Activated CD4-positive, alpha-beta T cell treated with anti-CD3 and anti-CD28 coated beads for 36 hours (primary cell): ENCODE measurements around the gene SMIM5. TPM values are rescaled to one million over a fixed set of nuclear protein-coding genes. Genes with fewer than 3 reads are reported as not detected.

Source experiments
- ATAC-seq: fragments of 200-7000 bp; cut with Tn5 transposase; one replicate; pipeline ENCODE4 v1.10.0; 2021; ENCODE audit warnings: mild to moderate bottlenecking, moderate library complexity
- CTCF ChIA-PET: fragments of 350-600 bp; sonication (Branson Sonifier 250); formaldehyde crosslinking; loops from one replicate; lab custom pipeline; 2021; ENCODE audit warnings: antibody characterized with exemption; lab: Charles Lee
- POLR2A ChIA-PET: fragments of 350-600 bp; sonication (Branson Sonifier 250); formaldehyde crosslinking; loops from one replicate; lab custom pipeline; 2021; ENCODE audit warnings: antibody characterized with exemption, inconsistent platforms; lab: Charles Lee
- DNase-seq: peaks from one replicate; pipeline ENCODE4 v3.0.0-alpha.2; 2020
- H3K27ac Mint-ChIP-seq: one replicate; pipeline ENCODE4 v1.8.0; 2021; ENCODE audit warnings: mixed read lengths
- H3K27me3 Mint-ChIP-seq: one replicate; pipeline ENCODE4 v1.8.0; 2021; ENCODE audit warnings: mixed read lengths
- H3K36me3 Mint-ChIP-seq: one replicate; pipeline ENCODE4 v1.8.0; 2021; ENCODE audit warnings: low read depth, mixed read lengths
- H3K4me1 Mint-ChIP-seq: one replicate; pipeline ENCODE4 v1.8.0; 2021; ENCODE audit warnings: mixed read lengths
- H3K4me3 Mint-ChIP-seq: one replicate; pipeline ENCODE4 v1.8.0; 2021; ENCODE audit warnings: mild to moderate bottlenecking, moderate library complexity, mixed read lengths
- H3K9me3 Mint-ChIP-seq: one replicate; pipeline ENCODE4 v1.8.0; 2021; ENCODE audit warnings: low read depth, mixed read lengths
- intact Hi-C, 2 experiments: fragments of 100-400 bp; cut with DNase I in 1 of 2; cut with micrococcal nuclease in 1 of 2; formaldehyde crosslinking; loops; one replicate each; pipeline versions ENCODE4 v1.14.2 to v1.15.1; 2022 to 2024; cut with DNase I, micrococcal nuclease
- total RNA-seq, 2 experiments: library from RNA; stranded (reverse); gene quantifications; one replicate each; pipeline ENCODE4 v1.2.3, GENCODE V29; 2021

SMIM5 gene
- total RNA-seq, 2 experiments from 2014 or later = 0.12 to 0.14 TPM

- no peak overlapping the region for H3K27ac Mint-ChIP-seq
- intact Hi-C loops = no loop called here
- H3K36me3 Mint-ChIP-seq = peaks cover 19% of the 10 kb centered on the region
- ChIA-PET POLR2A (interaction anchor here (0.7 kb wide), 1 partner anchor 85 kb away, joined by 7 read pairs; no protein-coding TSS in a partner anchor), CTCF (interaction anchor here (0.6 to 2.2 kb wide), 9 partner anchors 8 to 177 kb away, joined by 3 to 13 read pairs (median 4); partner anchors contain the start of gene SMIM5)
- H3K4me3 Mint-ChIP-seq = no peak overlapping the region
- no peaks in the 10 kb centered on the region for H3K4me1 Mint-ChIP-seq
- no peaks in the 10 kb centered on the region for H3K27me3 Mint-ChIP-seq
- H3K9me3 Mint-ChIP-seq = no peaks in the 10 kb centered on the region
- DNase-seq = peak; percentile 42
- ATAC-seq = peak; percentile 75
Measured at GRCh38 chr17:75652934-75653549, 19.8 kb downstream of the SMIM5 start.

GRCh38 chr17:75654176-75654575, 20.9 kb downstream of the SMIM5 start:
- H3K27ac Mint-ChIP-seq = no peak overlapping the region
- DNase-seq (no peak), ATAC-seq (no peak)
- H3K4me1 Mint-ChIP-seq = no peaks in the 10 kb centered on the region
- H3K4me3 Mint-ChIP-seq = no peak overlapping the region
- no peaks in the 10 kb centered on the region for H3K9me3 Mint-ChIP-seq
- intact Hi-C loops = no loop called here
- CTCF ChIA-PET = interaction anchor here (0.5 to 2.2 kb wide), 11 partner anchors 13 to 107 kb away, joined by 3 to 13 read pairs (median 4); partner anchors contain the start of genes RECQL5, SAP30BP and SMIM5
- POLR2A ChIA-PET = no interaction called here
- no peaks in the 10 kb centered on the region for H3K27me3 Mint-ChIP-seq
- H3K36me3 Mint-ChIP-seq = peaks cover 19% of the 10 kb centered on the region

DNA sequence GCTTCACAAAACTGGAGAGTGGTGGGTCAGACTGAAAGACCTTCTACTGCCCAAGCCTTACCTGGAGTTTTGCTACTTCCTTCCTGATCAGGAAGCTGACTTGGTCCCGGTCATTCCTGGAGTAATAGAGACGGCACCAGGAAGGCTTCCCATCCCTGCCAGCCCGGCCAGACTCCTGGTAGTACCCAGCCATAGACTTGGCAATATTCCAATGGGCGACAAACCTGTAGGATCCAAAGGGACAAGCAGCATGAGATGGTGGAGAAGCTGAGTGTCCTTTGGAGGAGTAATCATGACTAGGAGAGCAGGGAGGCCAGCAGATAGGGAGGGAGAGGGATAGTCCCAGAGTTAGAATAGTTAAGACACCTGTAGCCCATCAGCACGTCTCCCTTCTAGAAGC, 25.0 kb downstream of the SMIM5 start:
- Mint-ChIP-seq H3K36me3 (peaks cover 14% of the 10 kb centered on the region), H3K9me3 (no peaks in the 10 kb centered on the region), H3K4me3 (no peak overlapping the region), H3K27ac (no peak overlapping the region), H3K4me1 (no peaks in the 10 kb centered on the region), H3K27me3 (no peaks in the 10 kb centered on the region)
- CTCF ChIA-PET = interaction anchor here (0.6 to 4.5 kb wide), 9 partner anchors 9 to 90 kb away, joined by 3 to 23 read pairs (median 3); partner anchors contain the start of genes RECQL5, SAP30BP and SMIM5
- POLR2A ChIA-PET = no interaction called here
- no peak for DNase-seq
- intact Hi-C loops = no loop called here
- ATAC-seq = no peak

DNA sequence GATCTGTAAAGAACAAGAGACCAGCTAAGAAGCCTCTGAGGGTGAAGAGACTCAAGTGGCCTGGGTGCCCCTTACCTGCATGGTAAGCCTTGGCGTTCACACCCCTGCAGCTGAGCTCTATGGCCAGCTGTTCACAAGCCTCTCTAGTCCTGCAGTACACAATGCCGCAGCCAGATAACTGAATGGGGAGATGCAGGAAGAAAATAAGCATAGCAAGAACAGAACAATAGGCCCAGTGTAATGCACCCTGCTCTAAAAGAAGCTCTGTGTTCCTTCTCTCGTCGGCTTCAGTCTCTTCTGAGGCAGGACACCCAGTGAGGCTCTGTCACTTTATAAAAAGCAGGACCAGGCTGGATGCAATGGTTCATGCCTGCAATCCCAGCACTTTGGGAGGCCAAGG, 28.3 kb downstream of the SMIM5 start:
- CTCF ChIA-PET = interaction anchor here (0.7 to 1.6 kb wide), 2 partner anchors 10 to 24 kb away, joined by 3 to 5 read pairs; no protein-coding TSS in a partner anchor
- intact Hi-C loops = no loop called here
- Mint-ChIP-seq H3K4me1 (peaks cover 9% of the 10 kb centered on the region), H3K27me3 (no peaks in the 10 kb centered on the region), H3K27ac (no peak overlapping the region), H3K9me3 (no peaks in the 10 kb centered on the region), H3K4me3 (no peak overlapping the region), H3K36me3 (peaks cover 14% of the 10 kb centered on the region)
- DNase-seq (no peak), ATAC-seq (no peak)
- POLR2A ChIA-PET = no interaction called here

DNA sequence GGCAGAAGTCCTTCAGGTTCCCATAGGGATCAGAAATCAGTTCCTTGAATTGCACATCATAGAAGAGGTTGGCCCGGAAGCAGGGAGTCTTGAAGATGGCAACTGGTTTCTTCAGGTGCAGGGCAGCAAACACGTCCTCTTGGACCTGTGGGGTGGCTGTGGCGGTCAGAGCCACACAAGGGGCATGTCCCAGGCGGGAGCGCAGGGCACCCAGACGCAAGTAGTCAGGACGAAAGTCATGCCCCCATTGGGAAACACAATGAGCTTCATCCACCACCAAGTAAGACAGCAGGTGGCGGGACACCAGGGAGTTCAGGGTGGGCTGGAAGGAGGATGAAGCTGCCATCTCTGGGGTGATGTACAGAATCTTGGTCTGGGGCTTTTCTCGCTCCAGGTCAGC, 29.3 kb downstream of the SMIM5 start:
- no peak for DNase-seq
- POLR2A ChIA-PET = interaction anchor here (0.7 kb wide), 1 partner anchor 15 kb away, joined by 3 read pairs; no protein-coding TSS in a partner anchor

DNA sequence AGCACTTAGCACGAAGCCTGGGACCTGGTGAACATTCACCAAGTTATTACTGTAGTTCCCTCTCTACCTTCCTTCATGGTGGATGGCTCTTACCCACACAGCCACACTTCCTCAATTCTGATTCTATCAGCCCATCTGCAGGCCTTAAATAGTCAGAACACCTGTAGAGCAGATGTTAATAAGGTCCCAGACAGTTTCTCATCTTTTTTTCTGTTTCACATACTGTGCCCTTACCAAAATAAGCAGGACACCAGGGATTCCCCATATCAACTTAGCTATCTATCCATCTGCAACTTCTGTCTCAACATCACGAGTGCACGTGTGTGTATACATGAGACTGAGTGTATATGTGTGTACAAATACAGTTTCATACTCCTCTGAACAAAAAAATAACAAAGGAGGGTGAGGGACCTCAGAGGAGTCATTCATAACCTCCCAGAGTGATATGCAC, 30.9 kb downstream of the SMIM5 start:
- DNase-seq (no peak), ATAC-seq (no peak)
- ChIA-PET POLR2A (no interaction called here), CTCF (interaction anchor here (1.0 to 5.1 kb wide), 2 partner anchors 85 to 89 kb away, joined by 3 to 55 read pairs; no protein-coding TSS in a partner anchor)
- Mint-ChIP-seq H3K9me3 (no peaks in the 10 kb centered on the region), H3K36me3 (peaks cover 17% of the 10 kb centered on the region), H3K4me3 (no peak overlapping the region), H3K27me3 (no peaks in the 10 kb centered on the region), H3K27ac (no peak overlapping the region), H3K4me1 (peaks cover 18% of the 10 kb centered on the region)
- intact Hi-C loops = no loop called here

More for the DNA sequence above, 29.3 kb downstream of the SMIM5 start:
- Mint-ChIP-seq H3K4me3 (no peak overlapping the region), H3K9me3 (no peaks in the 10 kb centered on the region), H3K27me3 (no peaks in the 10 kb centered on the region), H3K27ac (no peak overlapping the region), H3K36me3 (peaks cover 11% of the 10 kb centered on the region), H3K4me1 (peaks cover 9% of the 10 kb centered on the region)
- intact Hi-C loops = no loop called here
- no peak for ATAC-seq
- CTCF ChIA-PET = interaction anchor here (0.6 kb wide), 1 partner anchor 108 kb away, joined by 3 read pairs; no protein-coding TSS in a partner anchor

GRCh38 chr17:75665981-75666380, 32.7 kb downstream of the SMIM5 start:
- Mint-ChIP-seq H3K27me3 (no peaks in the 10 kb centered on the region), H3K4me1 (peaks cover 28% of the 10 kb centered on the region), H3K27ac (no peak overlapping the region), H3K9me3 (no peaks in the 10 kb centered on the region), H3K4me3 (no peak overlapping the region), H3K36me3 (peaks cover 26% of the 10 kb centered on the region)
- intact Hi-C loops = loop anchor here (2.0 to 5.0 kb wide), 2 partner anchors 151 to 634 kb away; partner anchors contain the start of gene CASKIN2 (in 1 of the 2)
- CTCF ChIA-PET = interaction anchor here (0.6 to 5.1 kb wide), 6 partner anchors 21 to 347 kb away, joined by 3 to 55 read pairs (median 4); no protein-coding TSS in a partner anchor
- DNase-seq (no peak), ATAC-seq (no peak)
- POLR2A ChIA-PET = interaction anchor here (0.5 to 0.9 kb wide), 2 partner anchors 110 to 240 kb away, joined by 3 read pairs; no protein-coding TSS in a partner anchor

DNA sequence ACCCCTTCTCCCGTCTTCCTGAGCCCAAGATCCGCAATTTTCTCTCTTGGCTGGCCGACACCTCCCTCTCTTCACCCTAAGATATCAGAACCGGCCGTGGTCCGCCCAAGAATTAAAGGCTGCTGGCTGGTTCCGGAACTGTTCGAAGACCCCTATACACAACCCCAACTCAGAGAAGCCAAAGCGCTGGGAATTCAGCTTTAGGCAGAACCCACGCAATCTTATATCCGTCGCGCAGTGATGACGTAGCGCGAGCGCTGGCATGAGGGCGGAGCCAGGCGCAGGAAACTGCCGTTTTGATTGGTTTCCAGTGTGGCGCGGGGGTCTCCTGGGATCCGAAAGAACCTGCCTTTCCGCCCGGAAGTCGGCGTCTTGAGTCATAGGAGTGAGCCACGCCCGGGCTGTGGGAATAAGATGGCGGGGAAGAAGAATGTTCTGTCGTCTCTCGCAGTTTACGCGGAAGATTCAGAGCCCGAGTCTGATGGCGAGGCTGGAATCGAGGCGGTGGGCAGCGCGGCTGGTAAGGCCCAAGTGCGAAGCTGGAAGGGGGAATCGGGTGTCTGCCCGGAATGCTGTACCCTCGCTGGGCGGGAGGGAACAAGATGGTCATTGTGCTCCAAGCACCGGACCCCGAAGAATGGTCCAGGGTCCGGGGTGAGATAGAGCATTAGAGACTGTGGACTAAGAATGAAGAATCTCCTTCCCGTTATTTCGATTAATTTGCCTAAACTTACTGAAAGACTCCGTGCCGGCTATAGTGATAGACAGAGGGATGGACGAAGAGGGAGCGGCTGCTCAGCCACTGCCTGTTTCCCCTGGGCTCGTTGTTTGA, 33.9 kb downstream of the SMIM5 start, which contains the start of the genes RECQL5 and SAP30BP:
RECQL5 (minus strand) TSS at position 196 of the 832 bp plus-strand sequence. CDS start 597 bp downstream, outside the sequence.
SAP30BP (plus strand) TSS at position 380 of the 832 bp plus-strand sequence; CDS start at position 415, 35 bp downstream.
- Mint-ChIP-seq H3K27me3 (no peaks in the 10 kb centered on the region), H3K27ac (no peak within 1 kb of the TSS), H3K4me3 (no peak within 1 kb of the TSS), H3K36me3 (peaks cover 27% of the 10 kb centered on the region), H3K9me3 (no peaks in the 10 kb centered on the region), H3K4me1 (peaks cover 34% of the 10 kb centered on the region)
- ChIA-PET POLR2A (interaction anchor here (0.7 to 1.5 kb wide), 3 partner anchors 108 to 225 kb away, joined by 3 read pairs; no protein-coding TSS in a partner anchor), CTCF (interaction anchor here (0.7 to 5.1 kb wide), 6 partner anchors 9 to 116 kb away, joined by 3 to 55 read pairs (median 8); no protein-coding TSS in a partner anchor)
- ATAC-seq (peak; percentile 100), DNase-seq (peak; percentile 99)
- intact Hi-C loops = loop anchor here (1.0 to 5.0 kb wide), 11 partner anchors 78 to 635 kb away; partner anchors contain the start of genes ACOX1 (in 1 of the 2), CASKIN2 (in 1 of the 2), GGA3 (in 1 of the 2) and MIF4GD (in 1 of the 2)

GRCh38 chr17:75667825-75668224, 34.6 kb downstream of the SMIM5 start:
- H3K4me3 Mint-ChIP-seq = no peak overlapping the region
- no peak overlapping the region for H3K27ac Mint-ChIP-seq
- H3K4me1 Mint-ChIP-seq = peaks cover 34% of the 10 kb centered on the region
- DNase-seq (no peak), ATAC-seq (no peak)
- H3K36me3 Mint-ChIP-seq = peaks cover 25% of the 10 kb centered on the region
- CTCF ChIA-PET = interaction anchor here (1.4 to 5.1 kb wide), 5 partner anchors 13 to 115 kb away, joined by 4 to 55 read pairs (median 9); no protein-coding TSS in a partner anchor
- H3K27me3 Mint-ChIP-seq = no peaks in the 10 kb centered on the region
- POLR2A ChIA-PET = interaction anchor here (1.5 kb wide), 1 partner anchor 112 kb away, joined by 3 read pairs; no protein-coding TSS in a partner anchor
- intact Hi-C loops = loop anchor here (1.0 to 5.0 kb wide), 11 partner anchors 79 to 636 kb away; partner anchors contain the start of genes ACOX1 (in 1 of the 2), CASKIN2 (in 1 of the 2), GGA3 (in 1 of the 2) and MIF4GD (in 1 of the 2)
- H3K9me3 Mint-ChIP-seq = no peaks in the 10 kb centered on the region

DNA sequence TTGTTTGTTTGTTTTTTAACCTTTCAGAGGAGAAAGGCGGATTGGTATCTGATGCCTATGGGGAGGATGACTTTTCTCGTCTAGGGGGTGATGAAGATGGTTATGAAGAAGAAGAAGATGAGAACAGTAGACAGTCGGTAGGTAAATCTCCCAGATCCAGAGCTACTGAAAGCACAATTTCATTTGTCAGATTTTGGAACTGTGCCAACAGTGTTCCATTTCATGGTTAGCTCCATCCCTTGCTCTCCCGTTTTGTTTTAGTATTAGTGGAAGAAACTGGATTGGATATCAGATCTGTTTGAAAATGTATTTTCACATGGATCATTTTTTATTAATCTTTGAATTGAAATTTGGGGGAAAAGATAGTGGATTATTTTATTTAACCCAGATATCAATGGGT, 35.3 kb downstream of the SMIM5 start:
- peaks cover 34% of the 10 kb centered on the region for H3K4me1 Mint-ChIP-seq
- H3K36me3 Mint-ChIP-seq = peaks cover 25% of the 10 kb centered on the region
- ChIA-PET POLR2A (no interaction called here), CTCF (interaction anchor here (2.0 to 5.1 kb wide), 3 partner anchors 14 to 85 kb away, joined by 9 to 55 read pairs (median 13); no protein-coding TSS in a partner anchor)
- H3K27ac Mint-ChIP-seq = no peak overlapping the region
- ATAC-seq (no peak), DNase-seq (no peak)
- no peaks in the 10 kb centered on the region for H3K27me3 Mint-ChIP-seq
- H3K4me3 Mint-ChIP-seq = no peak overlapping the region
- no peaks in the 10 kb centered on the region for H3K9me3 Mint-ChIP-seq
- intact Hi-C loops = loop anchor here in 1 of 2 experiments (5.0 kb wide), 1 partner anchor 636 kb away; no protein-coding TSS in a partner anchor
